Chondrocyte (in vitro differentiated cells): ENCODE measurements around the gene GNG3. TPM values are rescaled to one million over a fixed set of nuclear protein-coding genes. Genes with fewer than 3 reads are reported as not detected.
"Not testable (repeated sequence)": the region's sequence is repeated elsewhere in the genome, so short reads cannot be mapped to it uniquely, and the experiment has no call there.

ENCODE experiments used
- DNase-seq: peaks from one replicate; pipeline ENCODE4 v3.0.0; 2021; ENCODE audit warnings: mixed read lengths, low spot score
- H3K27ac Mint-ChIP-seq: one replicate; pipeline ENCODE4 v1.8.0; 2021; ENCODE audit warnings: mild to moderate bottlenecking, moderate library complexity, mixed read lengths; ENCODE audit not compliant: unreplicated experiment
- H3K27me3 Mint-ChIP-seq: 2 replicates; pipeline ENCODE4 v1.8.0; 2021; ENCODE audit warnings: low read depth, mixed read lengths
- H3K36me3 Mint-ChIP-seq: 2 replicates; pipeline ENCODE4 v1.8.0; 2021; ENCODE audit warnings: low read depth, mixed read lengths
- H3K4me1 Mint-ChIP-seq: 2 replicates; pipeline ENCODE4 v1.8.0; 2021; ENCODE audit warnings: low read depth, mild to moderate bottlenecking, mixed read lengths
- H3K4me3 Mint-ChIP-seq: one replicate; pipeline ENCODE4 v1.8.0; 2021; ENCODE audit warnings: mild to moderate bottlenecking, moderate library complexity, mixed read lengths; ENCODE audit not compliant: unreplicated experiment
- H3K9me3 Mint-ChIP-seq: 2 replicates; pipeline ENCODE4 v1.8.0; 2021; ENCODE audit warnings: low read depth, mixed read lengths
- total RNA-seq: library from RNA; stranded (reverse); gene quantifications from 3 replicates; pipeline ENCODE4 v1.2.1, GENCODE V29; 2021
- TF ChIP-seq, protein P1 (sequence below): fragments of 200-600 bp; sonication (generic); IDR thresholded peaks from 2 replicates; pipeline ENCODE4 v1.5.0; 2021; ENCODE audit warnings: antibody characterized with exemption, mild to moderate bottlenecking, moderate library complexity

GNG3 gene
- total RNA-seq, 1 donor from 2014 or later = not detected

GRCh38 chr11:62689421-62690183 lies 17.9 kb upstream of the GNG3 start, which contains the start of gene LRRN4CL:
Gene LRRN4CL, minus strand, starts transcription at chr11:62689530. Its CDS starts 1,022 bp downstream, at chr11:62688508.
- Mint-ChIP-seq H3K4me3 (no peak within 1 kb of the TSS), H3K36me3 (peaks cover 8% of the 10 kb centered on the region), H3K27ac (peak within 1 kb of the TSS; percentile 72), H3K4me1 (peaks cover 14% of the 10 kb centered on the region), H3K9me3 (no peaks in the 10 kb centered on the region), H3K27me3 (no peaks in the 10 kb centered on the region)
- TF ChIP-seq, protein P1, sequence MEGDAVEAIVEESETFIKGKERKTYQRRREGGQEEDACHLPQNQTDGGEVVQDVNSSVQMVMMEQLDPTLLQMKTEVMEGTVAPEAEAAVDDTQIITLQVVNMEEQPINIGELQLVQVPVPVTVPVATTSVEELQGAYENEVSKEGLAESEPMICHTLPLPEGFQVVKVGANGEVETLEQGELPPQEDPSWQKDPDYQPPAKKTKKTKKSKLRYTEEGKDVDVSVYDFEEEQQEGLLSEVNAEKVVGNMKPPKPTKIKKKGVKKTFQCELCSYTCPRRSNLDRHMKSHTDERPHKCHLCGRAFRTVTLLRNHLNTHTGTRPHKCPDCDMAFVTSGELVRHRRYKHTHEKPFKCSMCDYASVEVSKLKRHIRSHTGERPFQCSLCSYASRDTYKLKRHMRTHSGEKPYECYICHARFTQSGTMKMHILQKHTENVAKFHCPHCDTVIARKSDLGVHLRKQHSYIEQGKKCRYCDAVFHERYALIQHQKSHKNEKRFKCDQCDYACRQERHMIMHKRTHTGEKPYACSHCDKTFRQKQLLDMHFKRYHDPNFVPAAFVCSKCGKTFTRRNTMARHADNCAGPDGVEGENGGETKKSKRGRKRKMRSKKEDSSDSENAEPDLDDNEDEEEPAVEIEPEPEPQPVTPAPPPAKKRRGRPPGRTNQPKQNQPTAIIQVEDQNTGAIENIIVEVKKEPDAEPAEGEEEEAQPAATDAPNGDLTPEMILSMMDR = peak; percentile 8
- no peak for DNase-seq

- not testable (repeated sequence) for H3K27ac Mint-ChIP-seq, H3K9me3 Mint-ChIP-seq, H3K27me3 Mint-ChIP-seq, DNase-seq, H3K4me3 Mint-ChIP-seq
- peaks cover 11% of the 10 kb centered on the region for H3K36me3 Mint-ChIP-seq
- H3K4me1 Mint-ChIP-seq = peaks cover 19% of the 10 kb centered on the region
Measured at GRCh38 chr11:62693624-62694023, 13.9 kb upstream of the GNG3 start.

DNA sequence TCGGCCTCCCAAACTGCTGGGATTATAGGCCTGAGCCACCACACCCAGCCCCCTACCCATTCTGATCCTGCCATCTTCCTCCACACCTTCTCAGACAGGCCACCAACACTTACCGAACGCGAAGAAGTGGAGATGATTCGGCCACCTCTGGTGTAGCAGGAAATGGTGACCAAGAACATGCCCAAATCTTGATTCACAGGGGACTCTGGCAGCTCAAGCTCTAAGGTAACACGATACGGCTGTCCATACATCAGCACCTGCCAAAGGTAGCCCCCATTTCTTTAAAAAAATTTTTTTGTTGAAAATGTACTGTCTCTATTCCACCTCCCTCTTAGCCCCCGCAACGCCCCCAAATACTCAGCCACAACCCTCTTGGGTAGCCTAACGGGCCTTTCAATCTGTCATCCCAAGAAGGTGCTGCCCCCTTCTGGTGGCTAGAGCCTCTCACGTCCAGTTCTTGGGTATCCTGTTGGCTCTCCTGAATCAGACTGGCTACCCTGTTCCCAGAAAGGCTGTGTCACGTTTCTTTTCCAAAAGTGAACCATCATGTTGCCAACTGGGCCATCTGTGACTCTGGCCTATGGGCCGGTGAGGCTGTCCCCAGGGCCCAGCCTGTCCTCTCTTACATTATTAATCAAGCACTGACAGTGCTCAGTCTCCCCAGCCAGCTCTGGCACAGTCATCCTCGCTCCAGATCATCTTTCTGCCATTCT lies 12.9 kb upstream of the GNG3 start:
- Mint-ChIP-seq H3K27me3 (no peaks in the 10 kb centered on the region), H3K4me3 (no peak overlapping the region), H3K27ac (peak overlapping the region; percentile 28), H3K36me3 (peaks cover 11% of the 10 kb centered on the region), H3K4me1 (peaks cover 12% of the 10 kb centered on the region), H3K9me3 (no peaks in the 10 kb centered on the region)
- no peak for DNase-seq
- TF ChIP-seq, protein P1 = peak; percentile 91

DNA sequence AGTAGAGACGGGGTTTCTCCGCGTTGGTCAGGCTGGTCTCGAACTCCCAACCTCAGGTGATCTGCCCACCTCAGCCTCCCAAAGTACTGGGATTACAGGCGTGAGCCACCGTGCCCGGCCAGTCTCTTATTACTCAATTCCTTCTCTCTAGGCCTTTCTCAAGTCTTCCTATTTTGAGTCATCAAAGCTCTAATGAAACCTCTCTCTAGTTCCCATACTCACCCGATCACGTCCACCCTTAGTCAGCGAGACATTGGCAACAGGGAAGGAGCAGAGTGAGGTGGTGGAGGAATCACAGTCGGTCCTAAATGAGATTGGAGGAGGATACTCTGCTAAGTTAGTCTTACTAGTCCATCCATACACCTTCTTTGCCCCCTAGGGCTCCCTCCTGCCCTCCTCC lies 5.2 kb upstream of the GNG3 start:
- Mint-ChIP-seq H3K27me3 (no peaks in the 10 kb centered on the region), H3K9me3 (no peaks in the 10 kb centered on the region), H3K4me3 (no peak overlapping the region), H3K4me1 (peaks cover 18% of the 10 kb centered on the region), H3K27ac (no peak overlapping the region), H3K36me3 (peaks cover 9% of the 10 kb centered on the region)
- no peak for DNase-seq
- TF ChIP-seq, protein P1 = no peak

GRCh38 chr11:62703921-62704320 lies 3.6 kb upstream of the GNG3 start:
- not testable (repeated sequence) for H3K27me3 Mint-ChIP-seq, H3K27ac Mint-ChIP-seq, H3K36me3 Mint-ChIP-seq, H3K4me3 Mint-ChIP-seq, H3K9me3 Mint-ChIP-seq, DNase-seq
- peaks cover 25% of the 10 kb centered on the region for H3K4me1 Mint-ChIP-seq

DNA sequence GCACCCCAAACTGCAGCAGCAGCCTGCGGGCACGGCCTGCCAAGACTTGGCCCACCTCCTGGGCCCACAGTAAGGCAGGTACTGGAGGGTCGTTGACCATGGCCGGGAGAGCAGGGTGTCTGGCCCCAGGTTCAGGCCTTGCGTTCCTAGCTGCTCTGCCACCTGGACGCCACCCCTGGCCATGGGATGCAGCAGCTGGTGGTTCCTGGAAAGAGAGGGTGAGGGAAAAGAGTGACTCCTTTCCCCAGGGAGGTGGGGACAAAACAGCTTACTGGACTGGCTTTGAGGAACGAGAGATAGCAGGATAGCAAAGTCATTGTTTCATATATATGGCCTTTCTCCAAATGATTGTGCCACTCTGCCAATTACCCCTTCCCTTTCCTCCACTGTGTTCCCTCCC lies 2.1 kb upstream of the GNG3 start:
- H3K9me3 Mint-ChIP-seq = no peaks in the 10 kb centered on the region
- no peaks in the 10 kb centered on the region for H3K27me3 Mint-ChIP-seq
- peak overlapping the region; percentile 95 for H3K27ac Mint-ChIP-seq
- H3K4me1 Mint-ChIP-seq = peaks cover 38% of the 10 kb centered on the region
- no peak for DNase-seq
- TF ChIP-seq, protein P1 = no peak
- peaks cover 7% of the 10 kb centered on the region for H3K36me3 Mint-ChIP-seq
- H3K4me3 Mint-ChIP-seq = peak overlapping the region; percentile 92
